GM10266 (cell line): Measurements from ENCODE around the gene ABO.
A peak's percentile ranks its signal among the peaks of the same experiment; 100 is the strongest.
"Not testable (repeated sequence)": the region's sequence is repeated elsewhere in the genome, so short reads cannot be mapped to it uniquely, and the experiment has no call there.

Experiments used
- DNase-seq: peaks from one replicate; pipeline ENCODE4 v3.0.0; 2012; ENCODE audit errors: extremely low spot score
- CTCF ChIP-seq: IDR thresholded peaks from 2 replicates; pipeline ENCODE4 v1.5.1; 2012; ENCODE audit warnings: mild to moderate bottlenecking, low read depth; ENCODE audit not compliant: control insufficient read depth, insufficient read depth; ENCODE audit errors: missing control alignments

ABO gene

GRCh38 chr9:133238851-133239532 is 36.0 kb downstream of the ABO start:
- peak; percentile 87 for DNase-seq

DNA sequence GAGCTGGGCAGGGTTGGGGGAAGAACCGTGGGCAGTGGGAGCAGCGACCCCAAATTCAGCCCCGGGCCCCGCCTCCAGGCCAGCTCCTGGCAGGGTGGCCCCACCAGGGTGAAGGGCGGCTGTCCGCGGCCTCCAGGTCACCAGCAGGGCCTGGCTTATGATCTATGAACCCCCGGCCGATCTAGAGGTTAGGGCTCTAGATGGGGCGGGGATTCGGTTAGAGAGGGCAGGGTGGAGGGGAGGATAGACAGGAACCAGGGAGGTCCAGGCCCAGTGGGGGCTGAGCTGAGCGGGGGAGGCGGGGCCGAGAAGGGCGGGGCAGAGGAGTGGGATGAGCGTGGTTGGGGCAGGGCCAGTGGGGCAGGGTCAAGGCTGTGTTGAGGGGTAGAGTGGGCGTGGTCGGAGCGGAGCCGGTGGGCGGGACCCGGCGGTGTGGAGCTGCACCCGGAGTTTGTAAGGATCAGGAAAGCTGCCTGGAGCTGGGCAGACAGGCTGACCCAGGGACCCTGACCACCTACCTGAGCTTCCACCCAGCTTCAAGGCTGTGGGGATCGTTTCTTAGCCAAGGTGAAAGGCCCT is 36.6 kb downstream of the ABO start:
- DNase-seq, result peak; percentile 55
- TF ChIP-seq CTCF, result no peak

More at GRCh38 chr9:133238851-133239532, 36.0 kb downstream of the ABO start:
- TF ChIP-seq CTCF, result peak; percentile 66

DNA sequence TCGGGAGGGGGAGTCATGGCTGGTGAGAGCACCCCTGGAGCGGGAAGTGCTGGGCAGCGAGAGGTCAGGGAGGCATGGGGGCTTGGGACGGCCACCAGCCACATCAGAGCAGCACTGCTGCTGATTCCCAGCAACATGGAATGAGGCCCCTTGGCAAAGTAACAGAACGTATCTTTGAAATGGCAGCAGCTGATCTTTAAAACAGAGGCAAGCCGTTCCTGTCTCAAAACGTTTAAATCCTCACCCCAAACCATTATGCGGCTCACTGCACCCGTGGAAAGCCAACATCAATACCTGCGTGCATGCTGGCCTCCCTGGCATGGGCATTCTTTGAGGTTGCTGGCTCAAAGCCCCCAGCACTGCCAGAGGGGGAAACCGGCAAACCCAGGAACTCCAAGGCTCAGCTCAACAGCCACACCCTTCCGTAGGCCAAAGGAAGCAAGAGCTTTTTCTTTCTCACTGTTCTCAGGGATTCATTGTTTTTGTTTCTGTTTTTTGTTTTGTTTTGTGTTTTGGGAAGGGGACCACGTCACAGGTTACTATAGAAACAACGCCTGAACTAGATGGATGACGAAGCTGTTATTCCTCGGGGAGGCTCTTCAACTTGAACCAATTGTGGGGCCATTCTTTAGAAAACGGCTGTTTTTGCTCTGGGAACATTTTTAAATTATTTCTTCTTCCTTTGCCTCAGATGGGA is 37.8 kb downstream of the ABO start:
- TF ChIP-seq CTCF, result no peak
- no peak for DNase-seq

GRCh38 chr9:133236291-133237034 is 38.5 kb downstream of the ABO start:
- not testable (repeated sequence) for DNase-seq

- no peak for TF ChIP-seq CTCF
- no peak for DNase-seq
These were observed 39.3 kb downstream of the ABO start for GRCh38 chr9:133235549-133236222.

GRCh38 chr9:133234577-133235322 is 40.3 kb downstream of the ABO start:
- no peak for TF ChIP-seq CTCF
- DNase-seq, result no peak
